Measurements from ENCODE around the gene EPB41L4B. TPM values are rescaled to one million over a fixed set of nuclear protein-coding genes. Genes with fewer than 3 reads are reported as not detected.

Gene EPB41L4B
- total and polyA plus RNA-seq, 2 of the 13 experiments (the other 11 are each of a cell fraction or from before 2014, with no cell fraction given): 17.6 to 22.1 TPM

DNA sequence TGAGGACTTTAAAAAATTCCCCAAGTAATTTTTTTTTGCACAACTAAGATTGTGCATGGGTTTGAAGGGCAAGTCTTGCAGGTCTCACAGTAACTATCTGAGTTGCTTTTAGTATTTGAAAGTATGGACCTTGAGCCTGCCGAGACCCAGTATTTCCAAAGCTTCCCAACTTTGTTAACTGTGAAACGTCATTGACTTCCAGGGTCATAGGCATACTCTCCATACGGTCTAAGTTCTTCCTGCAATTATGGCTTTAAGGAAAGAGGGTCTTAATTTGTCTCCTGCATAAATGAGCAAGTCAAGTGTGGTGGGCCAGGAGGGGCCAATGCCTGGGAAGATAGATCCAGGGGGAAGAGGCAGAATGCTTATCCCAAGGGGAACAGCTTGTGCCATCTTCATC lies 24.0 kb upstream of the EPB41L4B start:
- intact Hi-C loops (cut with micrococcal nuclease; ENCODE audit: unreplicated experiment) (loop anchor here (5.0 kb wide), 1 partner anchor 163 kb away; no protein-coding TSS in a partner anchor), in situ Hi-C loops (cut with HindIII; ENCODE audit: extremely low pct_ligation_motif_present, low pct_unique_long_range_greater_than_20kb) (no loop called here)
- ChIA-PET CTCF (ENCODE audit: low intra/inter-chr PET ratio, low total read pairs) (interaction anchor here (2.3 to 2.5 kb wide), 2 partner anchors 152 to 161 kb away, joined by 9 to 11 read pairs; no protein-coding TSS in a partner anchor), POLR2A (interaction anchor here (0.6 to 1.6 kb wide), 9 partner anchors 8 to 133 kb away, joined by 3 to 9 read pairs (median 4); no protein-coding TSS in a partner anchor)
- Histone ChIP-seq H2AFZ (ENCODE audit: low read length) (peak overlapping the region; percentile 79), H3K36me3 (replicated peaks in 1 of 2; ENCODE audit: control insufficient read depth in 1 of 2, insufficient read depth in 2 of 2, low read length in 2 of 2) (no peaks in the 10 kb centered on the region), H3K27me3 (ENCODE audit: control insufficient read depth in 1 of 2, insufficient read depth in 2 of 2, low read length in 2 of 2) (no peaks in the 10 kb centered on the region; a peak in 1 of 5 replicates), H3K9me3 (ENCODE audit: low read length) (no peaks in the 10 kb centered on the region), H3K27ac (ENCODE audit: extremely low read length, insufficient read depth, low read length) (no peak overlapping the region), H3K4me3 (replicated peaks in 1 of 3; ENCODE audit: insufficient read depth in 1 of 3, low read depth in 2 of 3, low read length in 3 of 3) (peak overlapping the region; percentile 13 to 62 (median 60); a peak in 3 of 6 replicates), H3K4me2 (ENCODE audit: low read depth, low read length) (peak overlapping the region; percentile 91), H3K4me1 (ENCODE audit: insufficient read depth, low read length) (peaks cover 13% of the 10 kb centered on the region), H4K20me1 (ENCODE audit: insufficient read depth, low read length) (no peaks in the 10 kb centered on the region), H3K79me2 (ENCODE audit: insufficient read depth, low read length) (no peaks in the 10 kb centered on the region), H3K9ac (ENCODE audit: insufficient read depth, low read depth, low read length) (0 out of 2 replicates have a peak overlapping the region, but pooled peaks have one; percentile 45)
- no peak for FAIRE-seq
- peak; percentile 58 for ATAC-seq
- no TSS peak for BruUV-seq (replicated peaks)
- no peak for DNase-seq (ENCODE audit: low spot score)
- TF ChIP-seq CREB1 (IDR thresholded peaks at IDR 0.05) (0 out of 2 replicates have a peak, but pooled peaks have one; percentile 2), CREB1 (CRISPR knock-in tag; IDR thresholded peaks at IDR 0.05) (no peak)
- TF ChIP-seq, protein P1, sequence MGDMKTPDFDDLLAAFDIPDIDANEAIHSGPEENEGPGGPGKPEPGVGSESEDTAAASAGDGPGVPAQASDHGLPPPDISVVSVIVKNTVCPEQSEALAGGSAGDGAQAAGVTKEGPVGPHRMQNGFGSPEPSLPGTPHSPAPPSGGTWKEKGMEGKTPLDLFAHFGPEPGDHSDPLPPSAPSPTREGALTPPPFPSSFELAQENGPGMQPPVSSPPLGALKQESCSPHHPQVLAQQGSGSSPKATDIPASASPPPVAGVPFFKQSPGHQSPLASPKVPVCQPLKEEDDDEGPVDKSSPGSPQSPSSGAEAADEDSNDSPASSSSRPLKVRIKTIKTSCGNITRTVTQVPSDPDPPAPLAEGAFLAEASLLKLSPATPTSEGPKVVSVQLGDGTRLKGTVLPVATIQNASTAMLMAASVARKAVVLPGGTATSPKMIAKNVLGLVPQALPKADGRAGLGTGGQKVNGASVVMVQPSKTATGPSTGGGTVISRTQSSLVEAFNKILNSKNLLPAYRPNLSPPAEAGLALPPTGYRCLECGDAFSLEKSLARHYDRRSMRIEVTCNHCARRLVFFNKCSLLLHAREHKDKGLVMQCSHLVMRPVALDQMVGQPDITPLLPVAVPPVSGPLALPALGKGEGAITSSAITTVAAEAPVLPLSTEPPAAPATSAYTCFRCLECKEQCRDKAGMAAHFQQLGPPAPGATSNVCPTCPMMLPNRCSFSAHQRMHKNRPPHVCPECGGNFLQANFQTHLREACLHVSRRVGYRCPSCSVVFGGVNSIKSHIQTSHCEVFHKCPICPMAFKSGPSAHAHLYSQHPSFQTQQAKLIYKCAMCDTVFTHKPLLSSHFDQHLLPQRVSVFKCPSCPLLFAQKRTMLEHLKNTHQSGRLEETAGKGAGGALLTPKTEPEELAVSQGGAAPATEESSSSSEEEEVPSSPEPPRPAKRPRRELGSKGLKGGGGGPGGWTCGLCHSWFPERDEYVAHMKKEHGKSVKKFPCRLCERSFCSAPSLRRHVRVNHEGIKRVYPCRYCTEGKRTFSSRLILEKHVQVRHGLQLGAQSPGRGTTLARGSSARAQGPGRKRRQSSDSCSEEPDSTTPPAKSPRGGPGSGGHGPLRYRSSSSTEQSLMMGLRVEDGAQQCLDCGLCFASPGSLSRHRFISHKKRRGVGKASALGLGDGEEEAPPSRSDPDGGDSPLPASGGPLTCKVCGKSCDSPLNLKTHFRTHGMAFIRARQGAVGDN (CRISPR knock-in tag; IDR thresholded peaks at IDR 0.05): no peak
- WGBS (ENCODE audit: low lambda C conversion rate): 2% methylated on average over 3 of the region's 3 CpGs

- DNase-seq (ENCODE audit: low spot score): no peak
- CTCF ChIA-PET (ENCODE audit: low intra/inter-chr PET ratio, low total read pairs): no interaction called here
- H3K4me1 ChIP-seq (ENCODE audit: insufficient read depth, low read length): peaks cover 18% of the 10 kb centered on the region
- POLR2A ChIA-PET: no interaction called here
- H3K9me3 ChIP-seq (ENCODE audit: low read length): no peaks in the 10 kb centered on the region
- 55% methylated on average over 4 of the region's 4 CpGs for WGBS (ENCODE audit: low lambda C conversion rate)
- no peak overlapping the region for H3K9ac ChIP-seq (ENCODE audit: insufficient read depth, low read depth, low read length)
- no peaks in the 10 kb centered on the region; a peak in 1 of 5 replicates for H3K27me3 ChIP-seq (ENCODE audit: control insufficient read depth in 1 of 2, insufficient read depth in 2 of 2, low read length in 2 of 2)
- intact Hi-C loops (cut with micrococcal nuclease; ENCODE audit: unreplicated experiment) (no loop called here), in situ Hi-C loops (cut with HindIII; ENCODE audit: extremely low pct_ligation_motif_present, low pct_unique_long_range_greater_than_20kb) (no loop called here)
- no peaks in the 10 kb centered on the region for H4K20me1 ChIP-seq (ENCODE audit: insufficient read depth, low read length)
- no peak for FAIRE-seq
- no peak for ATAC-seq
- no peaks in the 10 kb centered on the region for H3K79me2 ChIP-seq (ENCODE audit: insufficient read depth, low read length)
- no peaks in the 10 kb centered on the region for H3K36me3 ChIP-seq (replicated peaks in 1 of 2; ENCODE audit: control insufficient read depth in 1 of 2, insufficient read depth in 2 of 2, low read length in 2 of 2)
- H3K4me2 ChIP-seq (ENCODE audit: low read depth, low read length): no peak overlapping the region
- no peak overlapping the region for H3K4me3 ChIP-seq (replicated peaks in 1 of 3; ENCODE audit: insufficient read depth in 1 of 3, low read depth in 2 of 3, low read length in 3 of 3)
- no peak overlapping the region for H3K27ac ChIP-seq (ENCODE audit: extremely low read length, insufficient read depth, low read length)
- H2AFZ ChIP-seq (ENCODE audit: low read length): no peak overlapping the region
- no TSS peak for BruUV-seq (replicated peaks)
- TF ChIP-seq ZNF329 (CRISPR knock-in tag; IDR thresholded peaks at IDR 0.05; ENCODE audit: low read depth) (no peak), FOXK2 (IDR thresholded peaks at IDR 0.05) (no peak), CBX1 (IDR thresholded peaks at IDR 0.05; ENCODE audit: low read depth) (no peak), FOXP1 (IDR thresholded peaks at IDR 0.05) (no peak), FOXP1 (CRISPR knock-in tag; IDR thresholded peaks at IDR 0.05) (no peak), TCF12 (IDR thresholded peaks at IDR 0.05) (no peak), TCF12 (CRISPR knock-in tag; IDR thresholded peaks at IDR 0.05) (no peak)
- TF ChIP-seq, protein P2, sequence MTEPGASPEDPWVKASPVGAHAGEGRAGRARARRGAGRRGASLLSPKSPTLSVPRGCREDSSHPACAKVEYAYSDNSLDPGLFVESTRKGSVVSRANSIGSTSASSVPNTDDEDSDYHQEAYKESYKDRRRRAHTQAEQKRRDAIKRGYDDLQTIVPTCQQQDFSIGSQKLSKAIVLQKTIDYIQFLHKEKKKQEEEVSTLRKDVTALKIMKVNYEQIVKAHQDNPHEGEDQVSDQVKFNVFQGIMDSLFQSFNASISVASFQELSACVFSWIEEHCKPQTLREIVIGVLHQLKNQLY (CRISPR knock-in tag; IDR thresholded peaks at IDR 0.05): no peak
- TF ChIP-seq, protein P3, sequence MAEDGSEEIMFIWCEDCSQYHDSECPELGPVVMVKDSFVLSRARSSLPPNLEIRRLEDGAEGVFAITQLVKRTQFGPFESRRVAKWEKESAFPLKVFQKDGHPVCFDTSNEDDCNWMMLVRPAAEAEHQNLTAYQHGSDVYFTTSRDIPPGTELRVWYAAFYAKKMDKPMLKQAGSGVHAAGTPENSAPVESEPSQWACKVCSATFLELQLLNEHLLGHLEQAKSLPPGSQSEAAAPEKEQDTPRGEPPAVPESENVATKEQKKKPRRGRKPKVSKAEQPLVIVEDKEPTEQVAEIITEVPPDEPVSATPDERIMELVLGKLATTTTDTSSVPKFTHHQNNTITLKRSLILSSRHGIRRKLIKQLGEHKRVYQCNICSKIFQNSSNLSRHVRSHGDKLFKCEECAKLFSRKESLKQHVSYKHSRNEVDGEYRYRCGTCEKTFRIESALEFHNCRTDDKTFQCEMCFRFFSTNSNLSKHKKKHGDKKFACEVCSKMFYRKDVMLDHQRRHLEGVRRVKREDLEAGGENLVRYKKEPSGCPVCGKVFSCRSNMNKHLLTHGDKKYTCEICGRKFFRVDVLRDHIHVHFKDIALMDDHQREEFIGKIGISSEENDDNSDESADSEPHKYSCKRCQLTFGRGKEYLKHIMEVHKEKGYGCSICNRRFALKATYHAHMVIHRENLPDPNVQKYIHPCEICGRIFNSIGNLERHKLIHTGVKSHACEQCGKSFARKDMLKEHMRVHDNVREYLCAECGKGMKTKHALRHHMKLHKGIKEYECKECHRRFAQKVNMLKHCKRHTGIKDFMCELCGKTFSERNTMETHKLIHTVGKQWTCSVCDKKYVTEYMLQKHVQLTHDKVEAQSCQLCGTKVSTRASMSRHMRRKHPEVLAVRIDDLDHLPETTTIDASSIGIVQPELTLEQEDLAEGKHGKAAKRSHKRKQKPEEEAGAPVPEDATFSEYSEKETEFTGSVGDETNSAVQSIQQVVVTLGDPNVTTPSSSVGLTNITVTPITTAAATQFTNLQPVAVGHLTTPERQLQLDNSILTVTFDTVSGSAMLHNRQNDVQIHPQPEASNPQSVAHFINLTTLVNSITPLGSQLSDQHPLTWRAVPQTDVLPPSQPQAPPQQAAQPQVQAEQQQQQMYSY (CRISPR knock-in tag; IDR thresholded peaks at IDR 0.05): no peak
Observed at GRCh38 chr9:109342878-109343277, 22.0 kb upstream of the EPB41L4B start.

All from HepG2 (cell line).